A549 (cell line): ENCODE data around the gene DRD2. TPM values are rescaled to one million over a fixed set of nuclear protein-coding genes. Genes with fewer than 3 reads are reported as not detected.

ENCODE experiments used
- ATAC-seq, 2 experiments: fragments of 200-7000 bp in 1 of 2; fragments of >200 bp in 1 of 2; cut with Nextera tagmentation in 1 of 2; cut with Tn5 transposase in 1 of 2; 3 replicates each; pipeline versions ENCODE4 v1.8.0 to v1.9.1; 2018 to 2020; ENCODE audit warnings: mild to moderate bottlenecking in 1 of 2, moderate library complexity in 1 of 2
- CTCF ChIA-PET: fragments of 300-600 bp; sonication (Branson Sonifier 250); formaldehyde crosslinking; extraction: SDS; loops from one replicate; lab custom pipeline; 2021; ENCODE audit warnings: antibody characterized with exemption, inconsistent platforms; lab: Yijun Ruan, JAX
- POLR2A ChIA-PET: fragments of 350-600 bp; formaldehyde crosslinking; extraction: SDS; loops from one replicate; lab custom pipeline; 2021; ENCODE audit warnings: antibody characterized with exemption, inconsistent platforms; lab: Yijun Ruan, JAX
- DNase-seq, 2 experiments: peaks; one replicate each; pipeline versions ENCODE4 v3.0.0 to v3.0.0-alpha.2; 2011 to 2016; ENCODE audit warnings: low read depth in 1 of 2, low spot score in 1 of 2
- FAIRE-seq: peaks from 2 replicates; lab custom pipeline; 2011; peaks lifted over from hg19 to GRCh38; lab: Jason Lieb, UNC
- H3K27ac ChIP-seq, 2 experiments: fragments of >200 bp; sonication (Bioruptor Twin); formaldehyde crosslinking; 3 replicates each; pipeline ENCODE4 v1.5.1; 2016 to 2017
- H3K4me1 ChIP-seq: fragments of >200 bp; sonication (Bioruptor Twin); formaldehyde crosslinking; 3 replicates; pipeline ENCODE4 v1.6.1; 2016
- H3K4me2 ChIP-seq: fragments of >200 bp; sonication (Bioruptor Twin); formaldehyde crosslinking; 3 replicates; pipeline ENCODE4 v1.6.1; 2016
- H3K4me3 ChIP-seq: fragments of >200 bp; sonication (Bioruptor Twin); formaldehyde crosslinking; 3 replicates; pipeline ENCODE4 v1.5.1; 2016
- H3K9me3 ChIP-seq: fragments of >200 bp; sonication (Bioruptor Twin); formaldehyde crosslinking; 3 replicates; pipeline ENCODE4 v1.6.1; 2016
- CTCF ChIP-seq: fragments of >200 bp; sonication (Bioruptor Twin); formaldehyde crosslinking; IDR thresholded peaks from 3 replicates; pipeline ENCODE4 v1.5.1; 2016
- EHMT2 ChIP-seq: fragments of 200-600 bp; sonication (generic); IDR thresholded peaks from 2 replicates; pipeline ENCODE4 v1.6.1; 2016; ENCODE audit warnings: antibody characterized with exemption, low read depth, mild to moderate bottlenecking, moderate library complexity
- ELK1 ChIP-seq: fragments of 150-350 bp; IDR thresholded peaks from 2 replicates; pipeline ENCODE4 v1.6.1; 2014; ENCODE audit warnings: low read depth, mild to moderate bottlenecking, low read length
- FOSL2 ChIP-seq, 2 experiments: fragments of 450-650 bp in 1 of 2; fragments of >200 bp in 1 of 2; sonication (Bioruptor Twin) in 1 of 2; formaldehyde crosslinking; IDR thresholded peaks; 2 replicates each; pipeline versions ENCODE4 v1.5.0 to v1.6.1; 2016 to 2020; ENCODE audit warnings: mild to moderate bottlenecking in 1 of 2, moderate library complexity in 1 of 2
- GATA3 ChIP-seq: IDR thresholded peaks from 2 replicates; pipeline ENCODE4 v1.6.1; 2012; ENCODE audit warnings: borderline replicate concordance
- HES2 ChIP-seq: fragments of >200 bp; sonication (Bioruptor Twin); formaldehyde crosslinking; IDR thresholded peaks from 2 replicates; pipeline ENCODE4 v1.6.1; 2016
- HEYL ChIP-seq: fragments of 250-450 bp; sonication (Bioruptor Pico); IDR thresholded peaks from 2 replicates; pipeline ENCODE4 v1.8.0; 2021; ENCODE audit warnings: mild to moderate bottlenecking, moderate library complexity
- HOXA7 ChIP-seq: fragments of 250-450 bp; sonication (Bioruptor Pico); IDR thresholded peaks from 2 replicates; pipeline ENCODE4 v1.5.0; 2020; ENCODE audit warnings: mild to moderate bottlenecking, moderate library complexity
- HOXB13 ChIP-seq: fragments of 250-450 bp; sonication (Bioruptor Pico); IDR thresholded peaks from 2 replicates; pipeline ENCODE4 v1.5.0; 2020; ENCODE audit warnings: low read depth, mild to moderate bottlenecking, moderate library complexity
- JUNB ChIP-seq: fragments of >200 bp; sonication (Bioruptor Twin); formaldehyde crosslinking; IDR thresholded peaks from 2 replicates; pipeline ENCODE4 v1.6.1; 2016
- MAZ ChIP-seq: fragments of 150-350 bp; IDR thresholded peaks from 2 replicates; pipeline ENCODE4 v1.6.1; 2014; ENCODE audit warnings: antibody characterized with exemption, low read depth, low read length, borderline replicate concordance
- NFE2L2 ChIP-seq: fragments of 150-350 bp; conservative IDR thresholded peaks from 2 replicates; pipeline ENCODE4 v1.6.1; 2014; ENCODE audit warnings: low read length
- SMC3 ChIP-seq: fragments of >200 bp; sonication (Bioruptor Twin); formaldehyde crosslinking; IDR thresholded peaks from 3 replicates; pipeline ENCODE4 v1.6.1; 2018; ENCODE audit warnings: inconsistent platforms
- TP53 ChIP-seq: fragments of 250-450 bp; sonication (Bioruptor Pico); IDR thresholded peaks from 2 replicates; pipeline ENCODE4 v1.5.0; 2021; ENCODE audit warnings: mild to moderate bottlenecking, moderate library complexity
- USF2 ChIP-seq: fragments of 450-650 bp; IDR thresholded peaks from 2 replicates; pipeline ENCODE4 v1.6.1; 2014; ENCODE audit warnings: antibody characterized with exemption
- ZFP36 ChIP-seq: fragments of 450-650 bp; IDR thresholded peaks from 2 replicates; pipeline ENCODE4 v1.6.1; 2014; ENCODE audit warnings: borderline replicate concordance; ENCODE audit not compliant: partially characterized antibody
- WGBS: methylation state at CpG from one replicate; pipeline ENCODE4 v1.1.6; 2017; ENCODE audit errors: missing lambda C conversion rate; 5-methylcytosine and 5-hydroxymethylcytosine counted together
- polyA plus RNA-seq, 4 experiments: library from polyadenylated mRNA; depleted of rRNA in 3 of 4; stranded (reverse); fragments of >200 nt; fragmentation: RNase III in 1 of 4; extraction: RNeasy Plus Mini Kit Qiagen cat#74134 plus additional on column Dnase treatment in 1 of 4; gene quantifications; 2 replicates in 3 of 4; 3 replicates in 1 of 4; pipeline ENCODE4 v1.2.3, GENCODE V29; 2011 to 2017

Gene DRD2
- polyA plus RNA-seq, 2 of the 4 experiments (the other 2 are of a cell fraction), result not detected

GRCh38 chr11:113382121-113382520 lies 93.1 kb downstream of the DRD2 start:
- H3K27ac ChIP-seq, result no peak overlapping the region
- FAIRE-seq (no peak), DNase-seq (no peak), ATAC-seq (no peak)
- H3K4me3 ChIP-seq, result no peak overlapping the region
- H3K4me1 ChIP-seq, result no peaks in the 10 kb centered on the region
- H3K9me3 ChIP-seq, result no peaks in the 10 kb centered on the region
- POLR2A ChIA-PET, result no interaction called here
- CTCF ChIA-PET, result no interaction called here
- H3K4me2 ChIP-seq, result no peak overlapping the region
- TF ChIP-seq HEYL (CRISPR knock-in tag) (no peak), HOXA7 (CRISPR knock-in tag) (no peak), GATA3 (no peak), TP53 (CRISPR knock-in tag) (no peak), USF2 (no peak)

- ATAC-seq (no peak), FAIRE-seq (no peak), DNase-seq (no peak)
- 0% methylated on average over 1 of the region's 1 CpG for WGBS
- Histone ChIP-seq H3K9me3 (no peaks in the 10 kb centered on the region), H3K4me3 (no peak overlapping the region), H3K27ac (no peak overlapping the region), H3K4me1 (no peaks in the 10 kb centered on the region), H3K4me2 (no peak overlapping the region)
- POLR2A ChIA-PET, result no interaction called here
- TF ChIP-seq MAZ (no peak), JUNB (no peak), HOXA7 (CRISPR knock-in tag) (no peak), FOSL2 (IDR thresholded peaks at IDR 0.05) (no peak), FOSL2 (CRISPR knock-in tag; IDR thresholded peaks at IDR 0.05) (no peak), HOXB13 (no peak), ELK1 (no peak), HES2 (no peak), CTCF (no peak), ZFP36 (no peak)
- TF ChIP-seq, all 56 proteins: peak for 0
- CTCF ChIA-PET, result no interaction called here
These were observed 96.5 kb downstream of the DRD2 start for GRCh38 chr11:113378692-113379091.

- DNase-seq, result no peak
- FAIRE-seq, result no peak
- TF ChIP-seq EHMT2 (no peak), SMC3 (no peak), NFE2L2 (no peak), HEYL (CRISPR knock-in tag) (no peak)
- Histone ChIP-seq H3K4me1 (no peaks in the 10 kb centered on the region), H3K4me2 (no peak overlapping the region), H3K9me3 (no peaks in the 10 kb centered on the region), H3K27ac (no peak overlapping the region), H3K4me3 (no peak overlapping the region)
- POLR2A ChIA-PET, result no interaction called here
- 60% methylated on average over 7 of the region's 7 CpGs for WGBS
- no peak for ATAC-seq
- CTCF ChIA-PET, result no interaction called here
These were observed 97.4 kb downstream of the DRD2 start for GRCh38 chr11:113377681-113378412.
